Measurements from ENCODE around the gene DUS1L.

DNA sequence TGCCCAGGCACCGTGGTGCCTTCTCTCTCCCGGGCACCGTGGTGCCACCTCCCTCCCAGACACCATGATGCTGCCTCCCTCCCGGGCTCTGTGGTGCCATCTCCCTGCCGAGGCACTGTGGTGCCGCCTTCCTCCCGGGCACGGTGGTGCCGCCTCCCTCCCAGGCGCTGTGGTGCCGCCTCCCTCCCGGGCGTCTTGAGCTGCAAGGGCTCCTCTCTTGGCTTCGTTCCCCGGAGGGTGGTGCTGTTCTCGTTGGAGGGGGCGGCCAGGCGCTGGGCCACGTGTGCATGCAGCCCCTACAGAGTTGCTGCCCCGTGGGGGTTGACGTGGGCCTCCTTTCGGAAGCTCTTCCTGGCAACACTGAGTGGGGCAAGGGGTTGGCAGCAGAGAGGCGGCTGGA, 51.2 kb downstream of the DUS1L start:
- TF ChIP-seq, protein P1, sequence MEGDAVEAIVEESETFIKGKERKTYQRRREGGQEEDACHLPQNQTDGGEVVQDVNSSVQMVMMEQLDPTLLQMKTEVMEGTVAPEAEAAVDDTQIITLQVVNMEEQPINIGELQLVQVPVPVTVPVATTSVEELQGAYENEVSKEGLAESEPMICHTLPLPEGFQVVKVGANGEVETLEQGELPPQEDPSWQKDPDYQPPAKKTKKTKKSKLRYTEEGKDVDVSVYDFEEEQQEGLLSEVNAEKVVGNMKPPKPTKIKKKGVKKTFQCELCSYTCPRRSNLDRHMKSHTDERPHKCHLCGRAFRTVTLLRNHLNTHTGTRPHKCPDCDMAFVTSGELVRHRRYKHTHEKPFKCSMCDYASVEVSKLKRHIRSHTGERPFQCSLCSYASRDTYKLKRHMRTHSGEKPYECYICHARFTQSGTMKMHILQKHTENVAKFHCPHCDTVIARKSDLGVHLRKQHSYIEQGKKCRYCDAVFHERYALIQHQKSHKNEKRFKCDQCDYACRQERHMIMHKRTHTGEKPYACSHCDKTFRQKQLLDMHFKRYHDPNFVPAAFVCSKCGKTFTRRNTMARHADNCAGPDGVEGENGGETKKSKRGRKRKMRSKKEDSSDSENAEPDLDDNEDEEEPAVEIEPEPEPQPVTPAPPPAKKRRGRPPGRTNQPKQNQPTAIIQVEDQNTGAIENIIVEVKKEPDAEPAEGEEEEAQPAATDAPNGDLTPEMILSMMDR (IDR thresholded peaks at IDR 0.05; ENCODE audit: low read depth, low read length, poor library complexity, severe bottlenecking) = no peak
- TF ChIP-seq EZH2phosphoT487 (IDR thresholded peaks at IDR 0.05; ENCODE audit: borderline replicate concordance, low read length) = no peak

Data from DOHH2 (cell line).